ENCODE data around the gene PSMD1.
"Not testable (repeated sequence)": the region's sequence is repeated elsewhere in the genome, so short reads cannot be mapped to it uniquely, and the experiment has no call there.

Gene PSMD1

DNA sequence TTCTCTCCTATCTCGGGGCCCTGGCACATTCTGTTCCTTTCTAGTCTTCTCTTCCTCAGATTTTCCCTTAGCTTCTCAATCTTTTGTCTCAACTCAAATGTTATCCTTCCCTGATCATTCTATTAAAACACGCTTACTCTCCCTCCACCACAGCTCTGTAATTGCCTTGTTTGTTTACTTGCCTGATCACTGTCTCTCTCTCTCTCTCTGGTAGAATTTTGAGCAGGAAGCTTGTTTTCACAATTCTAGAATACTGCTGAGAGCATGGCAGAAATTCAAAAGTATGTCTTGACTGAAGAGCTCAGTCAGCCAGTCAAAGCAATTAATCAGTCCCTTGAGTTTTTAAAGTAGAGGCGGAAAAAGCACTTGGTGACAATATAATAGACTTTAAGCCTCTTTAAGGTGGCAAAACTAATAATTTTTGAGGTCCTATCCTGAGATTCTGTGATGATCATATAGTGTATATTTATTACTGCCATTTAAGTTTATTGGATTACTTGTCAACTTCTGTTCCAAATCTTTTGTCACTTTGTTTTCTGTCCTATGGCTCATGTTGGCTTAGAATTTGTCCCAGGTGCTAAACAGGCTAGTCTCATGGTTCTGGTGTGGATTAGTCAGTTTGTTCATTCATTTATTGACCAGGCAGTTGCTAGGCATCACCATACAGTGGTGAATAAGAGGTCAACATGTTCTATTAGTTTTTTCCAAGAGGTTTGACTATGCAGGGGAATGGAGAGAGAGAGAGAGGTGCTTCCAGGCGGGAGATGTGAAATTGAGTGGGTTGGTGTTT, 2.3 kb downstream of the PSMD1 start:
- DNase-seq (ENCODE audit: low read depth, low spot score) = no peak
- ChIA-PET CTCF (interaction anchor here (1.2 to 1.4 kb wide), 2 partner anchors 10 to 234 kb away, joined by 3 to 7 read pairs; no protein-coding TSS in a partner anchor), POLR2A (no interaction called here)
- H3K4me3 ChIP-seq (ENCODE audit: low read depth, low read length) = peak overlapping the region; percentile 16; the same call in 1 of the 2 replicates
- no peak for TF ChIP-seq CTCF (IDR thresholded peaks at IDR 0.05; ENCODE audit: insufficient read depth, low read length, missing control alignments)

GRCh38 chr2:231059756-231060155, 3.1 kb downstream of the PSMD1 start:
- ChIA-PET POLR2A (no interaction called here), CTCF (no interaction called here)
- DNase-seq (ENCODE audit: low read depth, low spot score) = no peak
- TF ChIP-seq CTCF (IDR thresholded peaks at IDR 0.05; ENCODE audit: insufficient read depth, low read length, missing control alignments) = no peak
- no peak overlapping the region for H3K4me3 ChIP-seq (ENCODE audit: low read depth, low read length)

DNA sequence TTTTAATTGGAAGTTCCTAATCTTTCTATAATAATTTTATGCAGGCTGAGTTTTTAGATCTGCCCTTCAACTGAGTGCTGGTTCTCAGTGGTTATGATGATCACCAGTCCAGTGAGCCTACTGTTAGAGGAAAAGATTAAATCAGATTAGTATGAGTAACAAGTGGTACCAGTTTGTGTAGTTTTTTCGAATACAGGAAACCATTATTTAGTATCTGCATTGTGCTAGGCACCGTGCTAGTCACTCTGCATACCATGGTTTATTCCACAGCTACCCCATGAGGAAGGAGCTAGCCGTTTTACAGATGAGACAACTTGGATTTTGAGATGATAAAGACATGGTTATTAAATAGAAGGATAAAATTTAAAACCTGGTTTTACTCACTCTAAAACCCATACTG, 6.1 kb downstream of the PSMD1 start:
- ChIA-PET CTCF (interaction anchor here (4.1 kb wide), 1 partner anchor 9 kb away, joined by 20 read pairs; no protein-coding TSS in a partner anchor), POLR2A (no interaction called here)
- no peak for TF ChIP-seq CTCF (IDR thresholded peaks at IDR 0.05; ENCODE audit: insufficient read depth, low read length, missing control alignments)
- DNase-seq (ENCODE audit: low read depth, low spot score) = no peak
- no peak overlapping the region for H3K4me3 ChIP-seq (ENCODE audit: low read depth, low read length)

- ChIA-PET POLR2A (no interaction called here), CTCF (interaction anchor here (4.1 kb wide), 1 partner anchor 10 kb away, joined by 20 read pairs; no protein-coding TSS in a partner anchor)
- H3K4me3 ChIP-seq (ENCODE audit: low read depth, low read length) = no peak overlapping the region
- no peak for TF ChIP-seq CTCF (IDR thresholded peaks at IDR 0.05; ENCODE audit: insufficient read depth, low read length, missing control alignments)
- no peak for DNase-seq (ENCODE audit: low read depth, low spot score)
These were observed 6.7 kb downstream of the PSMD1 start for GRCh38 chr2:231063347-231063746.

- CTCF ChIA-PET = interaction anchor here (4.1 kb wide), 1 partner anchor 13 kb away, joined by 20 read pairs; no protein-coding TSS in a partner anchor
- no peak for TF ChIP-seq CTCF (IDR thresholded peaks at IDR 0.05; ENCODE audit: insufficient read depth, low read length, missing control alignments)
- POLR2A ChIA-PET = no interaction called here
- DNase-seq (ENCODE audit: low read depth, low spot score) = no peak
- H3K4me3 ChIP-seq (ENCODE audit: low read depth, low read length) = no peak overlapping the region
These were observed 9.3 kb downstream of the PSMD1 start for GRCh38 chr2:231065966-231066365.

GRCh38 chr2:231067531-231067930, 10.9 kb downstream of the PSMD1 start:
- ChIA-PET CTCF (interaction anchor here (1.0 kb wide), 1 partner anchor 15 kb away, joined by 5 read pairs; no protein-coding TSS in a partner anchor), POLR2A (interaction anchor here (0.7 kb wide), 1 partner anchor 27 kb away, joined by 5 read pairs; no protein-coding TSS in a partner anchor)

More at GRCh38 chr2:231067531-231067930, 10.9 kb downstream of the PSMD1 start:
- H3K4me3 ChIP-seq (ENCODE audit: low read depth, low read length); DNase-seq (ENCODE audit: low read depth, low spot score): not testable (repeated sequence)

All from AG04449 (cell line).